Stimulated activated CD4-positive, alpha-beta T cell treated with anti-CD3 and anti-CD28 coated beads, Interleukin-2, amount 100 ng/mL, for 48 hours (primary cell): ENCODE data around the gene BSN.

ENCODE experiments used
- DNase-seq, 2 donors: peaks; one replicate each; pipeline ENCODE4 v3.0.0-alpha.2; 2020

Gene BSN

DNA sequence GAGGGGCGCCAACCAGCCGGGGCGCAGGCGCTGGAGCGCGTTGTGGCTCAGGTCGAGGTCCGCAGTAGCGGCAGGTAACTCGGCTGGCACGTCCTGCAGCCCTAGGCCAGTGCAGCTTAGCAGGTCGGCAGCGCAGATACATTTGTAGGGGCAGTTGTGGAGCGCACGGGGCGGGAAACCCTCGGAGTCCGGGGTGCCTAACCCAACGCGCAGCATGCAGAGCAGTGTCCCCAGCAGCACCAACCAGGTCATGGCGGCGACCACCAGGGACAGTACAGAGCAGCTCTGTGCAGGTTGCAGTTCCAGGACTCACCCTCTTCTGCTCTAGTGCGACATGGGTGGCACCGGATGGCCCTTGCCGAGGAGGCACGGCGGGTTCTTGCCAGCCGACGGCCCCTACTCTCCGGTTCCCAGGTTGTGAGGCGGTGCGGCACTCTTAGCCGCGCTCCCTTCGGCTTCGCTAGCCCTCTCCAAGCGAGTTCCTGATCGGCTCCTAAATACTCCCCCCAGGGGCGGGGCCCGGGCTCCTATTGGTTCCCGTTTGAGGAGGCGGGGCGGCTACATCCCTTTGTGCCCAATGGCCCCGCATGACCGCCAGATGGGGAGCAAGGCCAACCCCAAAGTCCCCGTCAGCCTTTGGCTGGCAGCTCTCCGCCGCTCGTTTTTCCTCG is 165.1 kb downstream of the BSN start, which contains the start of gene AMIGO3:
Gene AMIGO3 (minus strand): TSS at position 471 of the 671 bp plus-strand sequence. CDS start 219 bp downstream, at position 252.
- DNase-seq = peak; percentile 84 to 88
